GM12875 (cell line): ENCODE data around the gene POLD4.

Experiments used
- H3K4me3 ChIP-seq: one replicate; pipeline ENCODE4 v1.5.1; 2011; ENCODE audit warnings: low read depth, low read length, control low read depth
- CTCF ChIP-seq: IDR thresholded peaks from 2 replicates; pipeline ENCODE4 v1.5.1; 2011; ENCODE audit warnings: low read depth, mild to moderate bottlenecking, control low read depth, inconsistent platforms, low read length, moderate library complexity, borderline replicate concordance; ENCODE audit not compliant: insufficient read depth

POLD4 gene

GRCh38 chr11:67371911-67372320 lies 18.6 kb upstream of the POLD4 start:
- TF ChIP-seq CTCF, result no peak
- peak overlapping the region; percentile 41 for H3K4me3 ChIP-seq

- H3K4me3 ChIP-seq, result no peak overlapping the region
- peak; percentile 66; the same call in 1 of the 2 replicates for TF ChIP-seq CTCF
Measured at GRCh38 chr11:67371189-67371910, 18.0 kb upstream of the POLD4 start.

DNA sequence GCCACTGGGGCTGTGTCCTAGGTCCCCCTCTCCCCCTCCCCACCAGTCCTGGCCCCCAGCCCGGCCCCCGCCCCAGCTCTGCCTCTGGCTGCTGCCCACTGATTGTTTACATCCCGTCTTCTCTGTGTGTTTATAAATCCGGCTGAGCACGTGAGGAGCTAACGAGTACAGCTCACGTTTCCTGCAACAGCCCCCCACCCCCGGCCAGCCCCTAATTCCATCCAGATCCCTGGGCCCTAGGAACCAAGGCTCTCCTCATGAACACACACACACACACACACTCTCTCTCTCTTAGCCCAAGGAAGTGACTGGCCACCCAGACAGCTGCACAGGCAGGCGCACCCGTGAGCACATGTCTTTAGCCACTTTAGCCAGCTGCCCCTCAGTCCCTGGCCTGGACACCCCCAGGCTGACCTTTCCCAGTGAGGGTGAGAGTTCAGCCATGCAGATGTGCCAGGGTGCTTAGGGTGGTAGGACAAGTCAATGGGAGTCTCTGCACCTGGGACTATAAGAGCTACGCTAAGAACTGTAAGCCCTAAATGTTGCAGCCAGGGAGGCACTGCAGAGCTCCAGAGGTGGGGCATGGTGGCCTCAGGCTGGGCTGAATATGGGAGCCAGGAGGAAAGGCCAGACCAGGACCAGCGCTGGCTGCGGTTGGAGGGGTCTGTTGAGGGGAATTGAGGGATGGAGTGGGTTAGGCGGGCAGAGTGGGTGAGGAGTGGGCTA lies 17.2 kb upstream of the POLD4 start:
- no peak for TF ChIP-seq CTCF
- no peak overlapping the region for H3K4me3 ChIP-seq

DNA sequence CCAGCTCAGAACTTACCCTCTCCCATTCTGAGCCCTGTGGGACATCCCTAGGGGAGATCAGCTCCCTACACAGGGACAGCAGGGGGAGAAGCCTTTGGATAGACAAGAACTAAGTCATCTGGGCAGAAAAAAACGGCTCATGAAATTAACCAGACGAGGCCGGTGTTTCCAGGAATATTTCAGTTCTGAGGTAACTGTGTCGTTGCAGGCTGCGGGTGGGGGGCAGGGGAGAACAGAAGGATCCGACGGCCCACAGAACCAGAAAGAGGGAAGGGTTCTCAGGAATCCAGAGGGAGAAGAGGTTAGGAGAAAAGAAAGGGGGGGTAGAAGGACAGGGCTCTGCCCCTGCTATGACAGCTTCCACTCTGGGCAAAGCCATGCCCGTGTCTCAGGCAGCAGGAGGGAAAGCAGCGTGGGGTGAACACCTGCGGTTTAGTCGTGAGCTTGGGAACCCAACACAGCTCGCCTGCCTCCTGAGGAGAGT lies 16.5 kb upstream of the POLD4 start:
- no peak for TF ChIP-seq CTCF
- no peak overlapping the region for H3K4me3 ChIP-seq

DNA sequence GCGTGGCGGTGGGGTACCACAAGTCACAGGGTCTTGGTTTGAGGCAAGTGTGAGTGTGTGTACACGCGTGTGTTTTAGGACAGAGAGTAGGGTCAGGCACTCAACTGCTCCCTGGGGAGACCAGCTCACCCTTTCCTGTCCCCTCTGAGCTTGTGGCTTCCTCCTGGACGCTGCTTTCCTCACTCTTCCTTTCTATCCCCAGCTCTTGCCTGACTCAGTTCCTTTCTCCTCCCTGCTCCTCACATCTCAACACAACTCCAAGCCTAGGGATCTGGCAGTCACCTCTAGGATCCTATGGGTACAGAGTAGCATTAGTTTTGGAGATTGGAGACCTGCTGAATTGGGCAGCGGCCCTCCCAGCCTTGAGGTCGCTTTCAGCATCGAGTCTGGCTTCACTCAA lies 15.9 kb upstream of the POLD4 start:
- no peak for TF ChIP-seq CTCF
- H3K4me3 ChIP-seq, result no peak overlapping the region

DNA sequence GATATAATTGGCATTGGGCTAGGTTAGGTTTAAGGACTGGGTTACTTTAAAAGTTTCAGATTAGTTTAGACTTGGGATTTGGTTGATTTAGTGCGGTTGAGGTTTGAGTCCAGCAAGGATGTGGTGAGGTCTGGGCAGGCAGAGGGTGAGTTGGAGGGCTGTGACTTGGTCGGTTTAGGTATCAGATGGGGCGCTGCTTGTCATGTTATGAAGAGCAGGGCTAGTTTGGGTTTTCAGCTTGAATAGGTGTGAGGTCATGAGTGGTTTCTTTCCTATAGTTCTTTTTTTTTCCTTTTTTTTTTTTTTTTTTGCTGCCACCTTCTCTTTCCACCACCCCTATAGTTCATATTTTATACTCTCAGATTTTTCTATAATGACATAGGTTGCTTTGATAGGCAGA lies 15.3 kb upstream of the POLD4 start:
- H3K4me3 ChIP-seq, result no peak overlapping the region
- no peak for TF ChIP-seq CTCF
